HFF-Myc (cell line): ENCODE data around the gene EPDR1.

Source experiments
- DNase-seq: peaks from one replicate; pipeline ENCODE4 v3.0.0-alpha.2; 2011; ENCODE audit warnings: low read depth; ENCODE audit errors: extremely low read depth
- H3K4me3 ChIP-seq: replicated peaks from 2 replicates; pipeline ENCODE4 v1.5.1; 2011; ENCODE audit warnings: low read depth, mild to moderate bottlenecking, control low read depth, low read length
- CTCF ChIP-seq: IDR thresholded peaks from 2 replicates; pipeline ENCODE4 v1.5.1; 2012; ENCODE audit warnings: mild to moderate bottlenecking, low read depth, low read length, control low read depth; ENCODE audit errors: missing control alignments

The EPDR1 gene

GRCh38 chr7:37918526-37918925 is 1.9 kb upstream of the EPDR1 start:
- H3K4me3 ChIP-seq: no peak overlapping the region
- no peak for TF ChIP-seq CTCF
- DNase-seq: no peak

- no peak overlapping the region for H3K4me3 ChIP-seq
- no peak for TF ChIP-seq CTCF
- DNase-seq: no peak
Observed at GRCh38 chr7:37920849-37921805, 687 bp downstream of the EPDR1 start.

- DNase-seq: no peak
- no peak overlapping the region for H3K4me3 ChIP-seq
- no peak for TF ChIP-seq CTCF
Observed at GRCh38 chr7:37921876-37922275, 1.4 kb downstream of the EPDR1 start.

DNA sequence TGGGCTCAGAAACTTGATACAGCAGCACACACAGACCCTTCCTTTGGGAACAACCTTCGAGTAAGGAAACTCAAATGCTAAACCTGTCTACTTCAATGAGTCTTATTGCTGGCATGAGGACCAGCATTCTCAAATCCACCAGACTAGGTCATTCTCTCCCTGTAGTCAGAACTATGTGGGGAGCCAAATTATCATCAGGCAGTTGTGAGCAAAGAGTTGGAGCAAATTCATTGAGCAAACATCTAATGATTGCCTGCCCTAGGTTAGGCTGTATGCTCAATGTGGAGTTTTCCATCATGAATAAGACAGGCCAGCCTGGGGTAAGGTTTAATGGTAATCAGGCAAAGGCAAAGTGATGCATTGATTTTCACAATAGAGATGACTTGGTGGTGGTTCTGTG is 3.6 kb downstream of the EPDR1 start:
- no peak overlapping the region for H3K4me3 ChIP-seq
- TF ChIP-seq CTCF: no peak
- DNase-seq: no peak

- no peak for TF ChIP-seq CTCF
- DNase-seq: no peak
- H3K4me3 ChIP-seq: no peak overlapping the region
Observed at GRCh38 chr7:37924491-37925041, 4.1 kb downstream of the EPDR1 start.

GRCh38 chr7:37925620-37926019 is 5.2 kb downstream of the EPDR1 start:
- no peak for TF ChIP-seq CTCF

More at GRCh38 chr7:37925620-37926019, 5.2 kb downstream of the EPDR1 start:
- DNase-seq: no peak
- H3K4me3 ChIP-seq: no peak overlapping the region
